ENCODE measurements around the gene FNDC5.

The FNDC5 gene

DNA sequence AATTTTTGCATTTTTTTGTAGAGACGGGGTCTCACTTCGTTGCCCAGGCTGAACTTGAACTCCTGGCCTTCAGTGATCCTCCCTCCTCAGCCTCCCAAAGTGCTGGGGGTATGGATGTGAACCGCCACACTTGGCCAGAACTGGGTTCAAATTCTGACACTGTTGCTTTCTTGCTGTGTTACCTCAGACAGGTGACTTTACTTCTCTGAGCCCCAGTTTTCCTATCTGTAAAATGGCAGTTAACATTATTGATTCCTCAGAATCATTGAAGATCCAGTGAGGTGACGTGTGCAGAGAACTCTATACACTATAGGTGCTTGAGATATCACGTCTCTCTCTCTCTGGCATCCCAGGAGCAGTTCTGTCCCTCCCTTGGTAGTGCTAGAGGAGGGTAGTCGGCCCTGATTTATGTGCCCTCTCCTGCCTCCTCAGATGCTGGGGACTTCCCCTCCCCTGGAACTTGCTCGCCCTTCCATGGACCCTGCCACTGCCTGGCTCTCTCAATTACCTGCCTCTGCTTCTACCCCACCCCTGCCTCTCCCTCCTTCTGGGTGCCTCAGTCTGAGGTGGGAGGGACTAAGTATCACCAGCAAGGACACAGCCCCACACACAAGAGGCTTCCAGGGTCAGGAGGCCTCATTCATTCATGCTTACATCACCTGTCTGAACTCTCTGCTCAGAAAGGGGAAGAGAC lies 12.8 kb upstream of the FNDC5 start:
- DNase-seq: no peak

DNA sequence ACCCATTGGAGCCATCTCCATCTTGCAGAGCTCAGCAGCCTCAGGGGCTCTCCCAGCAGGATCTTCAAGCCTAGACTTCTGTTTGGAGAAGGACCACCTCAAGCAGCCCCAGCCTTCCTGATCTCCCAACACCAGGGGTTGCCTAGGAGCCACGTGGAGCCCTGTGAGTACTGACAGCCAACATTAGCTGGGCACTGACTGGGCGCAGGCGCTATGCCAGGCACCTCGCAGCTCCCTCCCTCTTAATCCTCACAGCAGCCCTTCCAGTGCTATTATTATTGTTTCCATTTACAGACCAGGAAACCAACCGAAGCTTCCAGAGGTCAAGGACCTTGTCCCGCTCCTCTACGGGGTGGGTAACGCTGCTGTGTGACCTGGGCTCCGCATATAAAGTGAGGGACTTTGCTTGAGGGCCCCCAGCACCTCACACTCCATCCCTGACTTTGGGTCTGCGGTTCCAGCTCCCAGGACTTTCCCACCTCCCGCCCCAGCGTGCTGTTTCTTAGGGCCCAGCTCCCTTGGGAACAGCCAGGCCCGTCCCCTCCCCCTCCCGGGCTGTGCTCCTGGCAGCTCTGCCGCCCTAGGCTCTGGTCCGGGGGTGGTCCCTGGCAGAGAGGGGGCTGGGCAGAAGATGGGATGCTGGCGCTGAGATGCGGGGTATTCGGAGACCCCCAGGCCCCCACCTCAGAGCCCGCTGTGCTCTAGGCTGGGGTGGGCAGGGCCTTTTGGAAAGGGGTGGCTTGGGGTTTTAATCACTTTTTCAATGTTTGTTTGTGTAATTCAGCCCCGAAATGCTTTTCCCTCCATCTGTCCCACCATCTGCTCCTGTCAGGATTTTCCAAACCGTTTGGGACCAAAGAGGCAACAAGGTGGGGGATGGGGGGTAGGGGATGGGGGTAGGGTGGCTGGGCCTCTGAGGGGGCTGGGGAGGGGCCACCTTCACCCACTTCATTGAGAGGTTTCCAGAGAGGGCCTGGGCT lies 11.4 kb upstream of the FNDC5 start:
- DNase-seq: no peak

DNA sequence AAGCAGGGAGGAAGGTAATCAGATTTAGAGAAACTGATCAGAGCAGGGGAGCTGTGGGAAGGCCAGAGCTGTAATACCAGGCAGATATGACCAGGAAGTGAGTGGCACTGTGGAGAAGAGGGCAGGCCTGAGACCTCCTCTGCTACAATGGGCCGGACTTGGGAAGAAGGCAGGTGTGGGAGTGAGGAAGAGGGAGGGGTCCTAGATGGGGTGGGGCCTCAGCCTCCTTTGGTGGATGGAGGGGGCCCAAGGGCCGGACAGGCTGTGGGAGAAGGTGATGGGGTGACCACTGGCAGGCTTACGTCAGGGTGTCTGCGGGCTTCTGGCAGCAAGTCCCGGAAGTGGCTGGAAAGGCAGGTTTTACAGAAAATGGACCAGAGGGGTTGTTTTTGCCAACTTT lies 10.6 kb upstream of the FNDC5 start:
- DNase-seq: no peak

- DNase-seq: no peak
Observed at GRCh38 chr1:32878637-32879041, 7.9 kb upstream of the FNDC5 start.

GRCh38 chr1:32878183-32878582 lies 7.5 kb upstream of the FNDC5 start:
- DNase-seq: no peak

DNA sequence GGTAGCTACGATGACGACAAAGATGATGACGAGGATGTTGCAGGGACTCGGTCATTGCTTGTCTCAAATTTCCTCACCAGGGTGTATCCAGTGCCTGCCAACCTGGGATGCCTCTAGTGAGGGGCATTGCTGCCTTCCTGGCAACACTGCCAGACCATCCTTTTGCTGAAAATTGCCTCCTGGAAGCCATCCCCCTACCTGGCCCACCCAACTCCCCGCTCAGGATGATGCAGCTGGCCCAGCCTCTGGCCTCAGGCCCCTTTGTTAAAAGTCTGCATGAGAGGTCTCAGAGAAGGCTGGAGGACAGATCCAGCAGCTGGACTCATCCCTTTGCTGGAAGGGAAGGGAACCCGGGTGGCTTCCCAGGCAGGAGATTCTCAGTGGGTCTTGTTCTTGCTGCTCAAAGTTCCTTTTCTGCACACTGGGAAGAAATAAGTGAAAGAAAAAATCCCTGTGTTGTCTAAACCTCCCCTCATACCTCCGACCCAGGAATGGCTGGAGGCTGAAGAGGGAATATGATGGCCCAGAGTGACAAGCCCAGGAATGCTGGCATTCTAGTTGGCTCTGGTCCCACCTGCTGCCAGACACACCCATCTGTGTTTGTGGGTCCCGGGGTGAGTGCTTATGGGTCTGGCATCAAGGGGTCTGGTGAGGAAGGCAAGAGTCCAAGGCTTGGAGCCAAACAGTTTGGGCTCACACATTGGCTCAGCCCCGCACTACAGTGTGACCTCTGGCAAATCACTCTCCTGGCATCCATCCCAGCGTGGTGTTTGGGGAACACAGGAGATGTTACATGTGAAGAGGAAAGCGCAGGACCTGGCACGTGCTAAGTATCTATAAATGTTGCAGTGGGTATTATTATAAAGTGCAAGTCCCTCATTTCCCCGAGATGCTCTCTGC lies 6.7 kb upstream of the FNDC5 start:
- no peak for DNase-seq

DNA sequence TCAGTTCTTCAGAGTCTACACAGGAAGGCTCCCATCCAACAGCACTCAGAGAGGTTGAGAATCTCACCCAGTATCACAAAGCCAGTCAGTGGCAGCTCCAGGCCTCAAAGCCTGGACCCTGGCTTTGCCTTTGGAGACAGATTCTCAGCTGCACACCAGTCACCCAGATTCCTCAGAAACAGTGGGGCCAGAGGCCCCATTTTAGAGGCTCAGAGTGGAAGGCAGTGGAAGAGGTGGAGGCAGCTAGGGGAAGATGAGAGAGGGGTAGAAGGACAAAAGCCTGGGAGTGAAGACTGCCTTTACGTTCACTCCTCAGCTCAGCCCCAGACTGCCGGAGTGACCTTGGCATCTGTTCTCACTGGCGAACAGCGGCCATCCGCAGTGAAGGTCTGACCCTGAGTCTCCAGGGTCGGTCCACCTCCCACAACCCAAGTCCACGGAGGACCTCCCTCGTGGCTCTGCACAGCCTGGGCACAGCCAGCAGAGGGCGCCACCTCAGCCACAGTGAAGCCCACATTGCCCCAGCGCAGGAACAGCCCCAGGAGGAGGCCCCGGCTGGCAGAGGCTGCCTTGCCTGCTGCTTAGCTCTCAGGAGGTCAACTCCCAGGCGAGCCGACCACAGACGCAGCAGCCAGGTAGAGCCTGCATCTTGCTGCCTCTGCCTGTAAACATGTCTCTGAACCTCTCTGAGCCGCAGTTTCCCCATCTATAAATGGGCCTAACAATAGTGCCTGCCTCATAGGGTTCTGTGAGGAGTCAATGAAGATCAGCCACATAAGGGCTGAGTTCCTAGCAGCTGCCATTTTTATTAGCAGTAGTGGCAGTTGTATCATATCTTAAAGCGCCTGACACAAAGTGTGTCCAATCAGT lies 5.9 kb upstream of the FNDC5 start:
- DNase-seq: no peak

- DNase-seq: no peak
Observed at GRCh38 chr1:32874860-32875752, 4.4 kb upstream of the FNDC5 start.

DNA sequence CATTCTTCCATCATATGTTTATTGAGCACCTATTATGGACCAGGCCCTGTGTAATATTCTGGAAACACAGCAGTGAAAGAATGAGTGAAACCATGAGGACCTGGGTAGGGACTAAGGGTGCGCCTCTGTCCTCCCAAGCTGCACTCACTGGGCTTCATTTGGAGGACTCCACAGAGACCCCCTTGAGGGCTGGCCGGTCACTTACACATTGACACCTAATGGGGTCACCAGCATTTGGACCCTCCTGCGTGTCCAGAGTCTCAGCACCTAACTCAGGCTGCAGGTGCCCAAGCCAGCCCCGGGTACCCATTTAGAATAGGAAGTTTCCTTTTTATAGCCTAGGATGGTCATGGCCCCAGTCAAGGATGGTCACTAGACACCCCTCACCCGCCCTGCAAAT lies 2.8 kb upstream of the FNDC5 start:
- DNase-seq: no peak

- no peak for DNase-seq
Observed at GRCh38 chr1:32872192-32872460, 1.4 kb upstream of the FNDC5 start.

GRCh38 chr1:32871364-32872191 lies 866 bp upstream of the FNDC5 start:
- DNase-seq: no peak

DNA sequence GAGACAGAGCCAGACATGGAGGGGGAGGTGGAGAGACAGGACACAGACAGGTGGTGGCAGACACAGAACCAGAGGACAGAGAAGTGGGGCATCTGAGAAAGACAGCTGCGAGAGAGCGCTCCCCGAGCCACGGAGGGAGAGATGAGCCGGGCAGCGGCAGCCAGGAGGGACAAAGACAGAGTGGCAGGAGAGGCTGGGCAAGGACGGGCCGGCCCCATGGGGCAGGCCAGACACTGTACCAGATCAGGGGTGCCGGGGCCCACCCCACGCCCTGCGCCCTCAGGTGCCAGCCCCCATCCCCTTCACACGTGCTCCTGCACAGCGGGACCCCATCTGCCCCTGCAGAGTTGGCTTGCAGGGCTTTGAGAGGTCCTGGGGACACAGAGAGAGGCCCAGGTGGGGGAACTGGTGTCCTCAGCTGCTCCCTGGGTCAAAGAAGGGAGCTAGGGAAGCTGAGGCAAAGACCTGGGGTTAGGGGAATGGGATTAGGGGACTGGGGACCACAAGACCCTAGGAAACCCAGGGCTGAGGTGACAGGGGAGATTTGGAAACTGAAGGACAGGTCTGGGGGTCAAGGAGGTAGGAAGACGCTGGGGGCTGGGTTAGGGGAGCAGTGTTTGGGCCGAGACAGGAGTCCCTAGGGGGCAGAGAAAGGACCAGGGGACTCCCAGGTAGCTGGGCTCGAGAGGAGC lies 643 bp downstream of the FNDC5 start:
- no peak for DNase-seq

- no peak for DNase-seq
Observed at GRCh38 chr1:32868806-32869455, 1.8 kb downstream of the FNDC5 start.

DNA sequence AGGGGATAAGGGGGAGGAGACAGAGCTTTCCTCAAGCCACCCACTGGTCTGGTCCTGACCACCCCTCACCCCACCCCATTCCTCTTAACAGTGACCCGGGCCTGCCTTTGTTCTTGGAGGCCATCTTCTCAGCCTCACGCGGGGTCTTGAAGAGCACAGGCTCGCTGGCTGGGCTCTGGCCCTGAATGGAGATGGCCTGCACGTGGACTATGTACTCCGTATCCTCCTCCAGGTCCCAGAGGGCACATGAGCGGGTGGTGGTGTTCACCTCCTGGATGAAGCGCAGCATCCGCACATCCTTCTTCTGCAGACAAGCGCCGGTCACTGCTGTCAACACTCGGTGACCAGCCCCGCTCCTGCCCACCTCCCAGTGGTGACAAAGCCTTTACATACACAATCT lies 2.6 kb downstream of the FNDC5 start:
- DNase-seq: no peak

GRCh38 chr1:32867671-32868070 lies 3.0 kb downstream of the FNDC5 start:
- DNase-seq: no peak

DNA sequence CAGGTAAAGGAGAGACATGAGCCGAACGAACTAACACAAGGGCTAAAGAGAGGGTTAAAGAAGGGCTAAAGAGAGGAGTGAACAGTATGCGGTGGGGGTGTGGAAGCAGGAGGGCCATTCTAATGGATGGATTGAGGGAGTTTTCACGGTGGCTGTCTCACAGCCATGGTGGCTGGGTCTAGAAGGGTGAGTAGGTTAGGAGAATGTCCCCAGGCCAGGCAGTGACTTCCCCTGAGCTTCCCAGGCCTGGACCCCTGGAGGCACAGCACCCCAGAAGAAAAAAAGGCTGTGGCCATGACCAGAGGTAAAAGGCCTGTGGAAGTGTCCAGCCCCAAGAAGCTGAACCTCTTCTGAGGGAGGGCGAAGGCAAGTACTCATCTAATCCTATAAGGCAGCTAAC lies 3.6 kb downstream of the FNDC5 start:
- DNase-seq: no peak

GRCh38 chr1:32865639-32866405 lies 4.9 kb downstream of the FNDC5 start:
- DNase-seq: no peak

DNA sequence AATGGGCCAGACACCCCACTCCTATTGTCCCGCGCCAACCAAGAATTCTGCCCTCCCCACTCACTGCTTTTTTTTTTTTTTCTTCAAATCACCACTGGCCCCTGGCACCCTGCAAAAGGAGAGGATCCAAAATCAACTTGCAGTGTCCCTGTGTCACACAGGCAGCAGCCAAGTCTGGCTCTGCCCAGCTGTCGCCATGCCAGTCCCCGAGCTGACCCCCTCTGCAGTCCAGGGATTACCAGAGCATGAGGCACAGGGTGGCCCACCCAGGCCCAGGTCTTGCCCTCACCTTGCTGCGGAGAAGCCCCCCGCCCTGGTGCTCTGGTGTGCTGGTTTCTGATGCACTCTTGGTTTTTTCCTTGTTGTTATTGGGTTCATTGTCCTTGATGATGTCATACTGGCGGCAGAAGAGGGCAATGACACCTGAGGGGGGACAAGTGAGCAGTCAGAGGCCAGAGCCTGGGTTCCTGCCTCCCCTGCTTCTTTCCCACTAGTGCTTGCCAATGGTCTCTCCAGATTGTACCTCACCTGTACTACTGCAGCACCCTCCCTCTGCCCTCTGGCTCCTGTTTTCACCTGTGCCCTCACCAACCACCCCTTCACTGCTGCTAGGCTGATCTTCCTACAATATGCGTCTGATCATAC lies 6.2 kb downstream of the FNDC5 start:
- no peak for DNase-seq
